T-helper 2 cell treated with Interferon-gamma antibody and Interleukin-4, amounts not matched to agents 100 ng/mL and 5 ng/mL, for 36 hours (primary cell): ENCODE data around the gene C3orf20. TPM values are rescaled to one million over a fixed set of nuclear protein-coding genes. Genes with fewer than 3 reads are reported as not detected.
"Not testable (repeated sequence)": the region's sequence is repeated elsewhere in the genome, so short reads cannot be mapped to it uniquely, and the experiment has no call there.

Experiments used
- intact Hi-C: fragments of 100-400 bp; cut with micrococcal nuclease; formaldehyde crosslinking; loops from one replicate; pipeline ENCODE4 v1.15.1; 2023
- total RNA-seq: library from RNA; stranded (reverse); gene quantifications from 2 replicates; pipeline ENCODE4 v1.2.3, GENCODE V29; 2022

Gene C3orf20
- total RNA-seq, 1 donor from 2014 or later, result 0.20 TPM

GRCh38 chr3:14808502-14809266 is 133.7 kb downstream of the C3orf20 start:
- intact Hi-C loops, result no loop called here

DNA sequence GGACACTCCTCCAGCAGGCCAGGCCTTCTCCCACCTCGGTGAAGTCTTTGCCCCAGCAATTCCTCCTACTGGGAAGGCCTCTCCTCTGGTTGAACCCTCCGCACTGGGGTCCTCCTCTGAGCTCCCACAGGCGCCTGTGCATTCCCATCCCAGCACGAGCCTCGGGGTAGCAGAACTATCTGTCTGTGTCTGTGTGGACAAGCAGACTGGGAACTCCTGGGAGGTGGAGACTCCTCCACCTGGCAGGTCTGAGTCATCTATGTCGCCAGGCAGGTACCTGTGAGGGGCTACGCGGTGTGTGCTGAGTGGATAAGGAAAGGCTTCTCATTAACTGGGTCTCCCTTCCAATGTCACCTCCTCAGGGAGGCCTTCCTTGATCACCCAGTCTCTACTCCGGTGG is 134.7 kb downstream of the C3orf20 start:
- intact Hi-C loops, result not testable (repeated sequence)

DNA sequence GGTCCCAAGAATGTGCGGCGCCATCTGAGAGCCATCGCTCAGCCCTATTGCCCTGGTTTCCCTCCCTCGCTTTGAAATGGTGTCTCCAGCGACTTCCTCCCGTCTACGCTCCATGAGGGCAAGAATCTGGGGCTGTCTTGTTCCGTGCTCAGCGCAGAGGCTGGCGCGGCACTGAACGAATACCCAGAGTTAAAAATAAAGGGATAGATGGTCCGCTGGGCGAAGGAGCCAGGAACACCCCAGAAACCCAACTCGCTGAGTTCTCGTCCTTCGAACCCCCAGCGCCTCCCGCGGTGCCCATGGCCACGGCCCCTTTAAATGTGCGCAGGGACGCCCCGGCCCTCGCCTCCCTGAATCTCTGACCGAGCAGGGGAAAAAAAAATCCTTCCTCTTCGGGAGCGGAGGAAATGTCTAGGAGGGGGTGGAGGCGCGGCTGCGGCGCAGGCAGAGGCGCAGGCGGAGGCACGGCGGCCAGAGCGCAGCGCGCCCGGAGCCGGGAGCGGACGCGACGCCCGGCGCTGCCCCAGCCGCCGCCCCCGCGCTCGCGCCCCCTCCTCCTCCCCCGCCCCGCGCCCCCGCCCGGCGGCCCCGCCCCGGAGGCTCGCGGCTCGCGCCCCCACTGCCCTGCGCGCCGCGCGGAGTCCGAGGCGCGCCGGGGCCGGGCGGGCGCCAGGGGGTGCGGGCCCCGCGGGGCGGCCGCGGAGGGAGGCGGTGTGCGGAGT is 135.3 kb downstream of the C3orf20 start:
- intact Hi-C loops, result no loop called here

- intact Hi-C loops, result no loop called here
Observed at GRCh38 chr3:14810801-14811661, 136.1 kb downstream of the C3orf20 start.

DNA sequence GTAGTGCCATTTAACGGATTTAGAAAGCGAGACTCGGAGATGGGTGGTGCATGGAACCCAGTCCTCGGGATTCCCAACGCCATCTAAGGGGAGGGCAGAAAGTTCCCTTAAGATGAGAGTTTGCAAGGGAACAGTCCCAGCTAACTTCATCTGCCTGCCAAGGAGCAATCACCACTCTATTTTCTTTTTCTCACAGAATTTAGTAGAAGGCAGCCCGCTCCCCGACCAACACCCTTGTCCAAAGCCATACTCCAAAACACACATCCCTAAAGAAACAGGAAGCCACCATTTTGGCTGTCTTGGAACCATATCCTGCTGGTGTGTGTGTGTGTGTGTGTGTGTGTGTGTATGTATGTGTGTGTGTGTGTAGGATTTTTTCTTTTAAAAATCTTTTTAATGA is 136.7 kb downstream of the C3orf20 start:
- intact Hi-C loops, result no loop called here

DNA sequence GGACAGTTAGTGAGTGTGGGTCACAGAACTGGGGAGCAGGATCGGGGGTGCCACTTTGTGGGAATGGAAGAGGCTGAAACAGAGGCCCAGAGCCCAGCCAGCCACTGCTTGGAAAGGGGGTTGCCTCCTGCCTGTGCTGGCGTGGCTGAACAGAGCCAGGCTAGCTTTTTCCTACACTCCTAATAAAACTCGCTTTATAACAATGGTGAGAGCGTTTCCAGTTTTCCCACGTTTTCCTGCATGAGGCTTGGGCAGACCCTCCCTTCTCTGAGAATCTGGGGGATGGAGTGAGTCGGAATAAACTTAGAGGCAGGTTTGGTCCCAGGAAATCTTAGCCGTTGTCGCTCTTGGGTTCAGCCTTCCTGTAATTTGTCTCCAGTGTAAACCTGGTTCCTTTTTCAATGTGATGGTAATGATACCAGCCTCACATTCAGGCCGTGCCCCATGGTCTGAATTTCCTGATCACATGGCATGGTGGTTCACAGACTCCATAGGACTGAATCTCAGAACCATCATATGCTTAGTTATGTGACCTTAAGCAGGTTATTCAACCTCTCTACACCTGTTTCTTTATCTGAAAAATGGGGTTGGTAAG is 137.4 kb downstream of the C3orf20 start:
- intact Hi-C loops, result no loop called here

DNA sequence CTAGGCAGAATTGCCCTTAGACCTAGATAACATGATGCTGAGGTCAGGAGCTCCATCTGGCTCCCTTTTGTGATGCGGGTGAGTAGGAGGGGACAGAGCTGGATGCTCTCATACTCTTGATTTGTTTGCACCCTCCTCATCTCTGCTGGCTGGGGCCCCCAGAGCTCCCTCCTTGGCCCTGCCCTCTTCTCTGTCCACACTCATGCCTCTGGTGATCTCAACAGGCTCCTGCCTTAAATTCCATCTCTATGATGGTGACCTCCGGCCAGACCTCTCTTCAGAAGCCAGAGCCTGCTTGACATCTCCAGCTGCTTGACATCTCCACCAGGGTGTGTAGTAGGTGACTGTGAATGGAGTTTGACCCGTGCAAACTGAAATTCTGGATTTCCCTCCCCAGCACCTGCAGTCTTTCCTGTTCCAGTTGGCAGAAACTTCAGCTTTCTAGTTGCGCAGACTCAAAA is 139.5 kb downstream of the C3orf20 start:
- intact Hi-C loops, result no loop called here

- intact Hi-C loops, result no loop called here
Observed at GRCh38 chr3:14816359-14816758, 141.4 kb downstream of the C3orf20 start.

DNA sequence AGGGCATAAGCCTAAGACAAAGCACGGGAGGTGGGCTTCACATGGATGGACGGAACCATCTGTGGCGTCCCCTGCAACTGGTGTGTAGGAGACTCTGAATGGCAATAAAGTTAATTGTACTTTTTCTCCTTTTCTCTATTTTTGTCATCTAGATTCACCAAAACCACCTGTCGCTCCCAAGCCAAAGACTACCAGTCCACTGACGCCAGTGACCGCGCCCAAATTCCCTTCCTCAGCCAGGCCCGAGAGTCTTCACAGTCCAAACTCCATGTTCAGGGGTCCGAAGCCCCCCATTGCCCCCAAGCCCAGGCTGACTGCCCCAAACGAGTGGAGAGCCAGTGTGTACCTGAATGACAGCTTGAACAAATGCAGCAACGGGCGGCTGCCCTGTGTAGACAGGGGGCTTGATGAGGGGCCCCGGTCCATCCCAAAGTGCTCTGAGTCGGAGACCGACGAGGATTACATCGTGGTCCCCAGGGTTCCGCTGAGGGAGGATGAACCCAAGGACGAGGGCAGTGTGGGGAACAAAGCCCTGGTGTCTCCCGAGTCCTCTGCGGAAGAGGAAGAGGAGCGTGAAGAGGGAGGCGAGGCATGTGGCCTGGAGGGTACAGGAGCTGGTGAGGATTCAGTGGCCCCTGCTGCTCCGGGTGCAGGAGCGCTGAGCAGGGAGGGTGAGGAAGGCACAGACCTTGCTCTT is 144.0 kb downstream of the C3orf20 start, which contains the start of gene FGD5:
TSS of gene FGD5 (plus strand) at position 159 of the 697 bp plus-strand sequence. CDS start at position 269, 110 bp downstream.
- intact Hi-C loops, result no loop called here

DNA sequence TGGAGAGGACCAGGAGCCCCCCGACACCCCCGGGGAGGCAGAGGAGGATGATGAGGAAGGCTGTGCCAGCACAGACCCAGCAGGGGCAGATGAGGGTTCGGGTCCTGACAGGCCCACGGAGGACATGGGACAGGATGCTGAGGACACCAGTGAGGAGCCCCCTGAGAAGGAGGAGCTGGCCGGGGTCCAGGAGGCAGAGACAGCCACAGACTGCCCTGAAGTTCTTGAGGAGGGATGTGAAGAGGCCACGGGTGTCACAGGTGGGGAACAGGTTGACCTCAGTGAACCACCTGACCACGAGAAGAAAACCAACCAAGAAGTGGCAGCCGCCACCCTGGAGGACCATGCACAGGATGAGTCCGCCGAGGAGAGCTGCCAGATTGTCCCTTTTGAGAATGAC is 144.7 kb downstream of the C3orf20 start:
- intact Hi-C loops, result no loop called here

GRCh38 chr3:14820156-14820555 is 145.2 kb downstream of the C3orf20 start:
- intact Hi-C loops, result no loop called here

DNA sequence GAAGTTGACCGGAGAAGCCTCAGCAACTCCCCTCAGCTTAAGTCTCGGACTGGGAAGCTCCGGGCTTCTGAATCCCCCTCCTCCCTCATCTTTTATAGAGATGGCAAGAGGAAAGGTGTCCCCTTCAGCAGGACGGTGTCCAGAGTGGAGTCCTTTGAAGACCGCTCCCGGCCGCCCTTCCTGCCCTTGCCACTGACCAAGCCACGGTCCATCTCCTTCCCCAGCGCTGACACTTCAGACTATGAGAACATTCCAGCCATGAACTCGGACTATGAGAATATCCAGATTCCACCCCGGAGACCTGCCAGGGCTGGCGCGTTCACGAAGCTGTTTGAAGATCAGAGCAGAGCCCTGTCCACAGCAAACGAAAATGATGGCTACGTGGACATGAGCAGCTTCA is 146.2 kb downstream of the C3orf20 start:
- intact Hi-C loops, result no loop called here

GRCh38 chr3:14822134-14822533 is 147.2 kb downstream of the C3orf20 start:
- intact Hi-C loops, result no loop called here

Other genes starting within 250 kb of the C3orf20 start
- not detected in 2 replicates for gene GRIP2, start 134.8 kb upstream of the C3orf20 start, total RNA-seq
- 19.9 and 20.5 TPM in 2 replicates for gene CCDC174, start 23.4 kb upstream of the C3orf20 start, total RNA-seq
- 0.05 TPM in 1 of 2 replicates, not detected in the other for gene FGD5, start 143.8 kb downstream of the C3orf20 start, total RNA-seq